Amniotic stem cell (primary cell): Measurements from ENCODE around the gene OPRL1.

Experiments
- DNase-seq: peaks from one replicate; lab custom pipeline; 2025; lab: John Stamatoyannopoulos, UW

The OPRL1 gene

GRCh38 chr20:64042054-64042781 is 37.7 kb upstream of the OPRL1 start:
- DNase-seq: no peak

GRCh38 chr20:64043768-64044167 is 36.1 kb upstream of the OPRL1 start:
- no peak for DNase-seq

- peak; percentile 65 for DNase-seq
These were observed 35.2 kb upstream of the OPRL1 start for GRCh38 chr20:64044484-64045247.

- no peak for DNase-seq
These were observed 34.4 kb upstream of the OPRL1 start for GRCh38 chr20:64045346-64046011.

GRCh38 chr20:64047046-64047389 is 32.9 kb upstream of the OPRL1 start:
- no peak for DNase-seq

GRCh38 chr20:64047968-64048401 is 31.9 kb upstream of the OPRL1 start:
- DNase-seq: no peak

GRCh38 chr20:64048402-64049044 is 31.4 kb upstream of the OPRL1 start:
- DNase-seq: no peak

GRCh38 chr20:64049060-64049877 is 30.6 kb upstream of the OPRL1 start, which contains the start of gene SOX18:
Gene SOX18 (minus strand): TSS chr20:64049639. CDS start chr20:64049516, 123 bp downstream.
- no peak for DNase-seq

- DNase-seq: no peak
These were observed 30.0 kb upstream of the OPRL1 start for GRCh38 chr20:64049878-64050260.

GRCh38 chr20:64050261-64051032 is 29.4 kb upstream of the OPRL1 start:
- no peak for DNase-seq

- DNase-seq: no peak
These were observed 28.8 kb upstream of the OPRL1 start for GRCh38 chr20:64051033-64051452.

GRCh38 chr20:64051561-64052325 is 28.1 kb upstream of the OPRL1 start:
- DNase-seq: no peak

GRCh38 chr20:64052326-64052722 is 27.6 kb upstream of the OPRL1 start:
- DNase-seq: no peak

GRCh38 chr20:64052987-64053840 is 26.7 kb upstream of the OPRL1 start:
- no peak for DNase-seq

- DNase-seq: no peak
These were observed 25.8 kb upstream of the OPRL1 start for GRCh38 chr20:64053841-64054661.

GRCh38 chr20:64055396-64055892 is 24.4 kb upstream of the OPRL1 start:
- no peak for DNase-seq

GRCh38 chr20:64055893-64056638 is 23.8 kb upstream of the OPRL1 start:
- no peak for DNase-seq

GRCh38 chr20:64056639-64056888 is 23.3 kb upstream of the OPRL1 start:
- DNase-seq: no peak
